ENCODE data around the gene ACP2.
"Not testable (repeated sequence)": the region's sequence is repeated elsewhere in the genome, so short reads cannot be mapped to it uniquely, and the experiment has no call there.

ACP2 gene

DNA sequence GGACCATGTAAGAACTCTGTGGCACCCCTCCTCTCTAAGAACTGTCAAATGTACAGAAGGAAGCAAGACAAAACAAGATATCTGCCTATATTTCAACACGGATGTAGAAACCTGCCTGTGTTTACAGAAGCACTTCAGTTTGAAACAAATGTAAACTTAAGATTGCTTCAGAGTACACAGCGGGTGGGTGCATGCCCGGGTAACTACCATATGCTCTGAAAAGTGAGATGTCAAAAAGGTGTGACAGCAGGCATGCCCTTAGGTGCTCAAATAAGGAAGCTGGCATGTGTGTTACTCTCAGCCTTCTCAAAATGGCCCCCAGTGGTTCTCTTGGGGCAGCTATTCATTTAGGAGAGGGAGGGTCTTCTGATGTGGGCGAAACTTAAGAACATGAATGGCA, 5.2 kb downstream of the ACP2 start:
- DNase-seq (ENCODE audit: low read depth in 2 of 2) = no peak

DNA sequence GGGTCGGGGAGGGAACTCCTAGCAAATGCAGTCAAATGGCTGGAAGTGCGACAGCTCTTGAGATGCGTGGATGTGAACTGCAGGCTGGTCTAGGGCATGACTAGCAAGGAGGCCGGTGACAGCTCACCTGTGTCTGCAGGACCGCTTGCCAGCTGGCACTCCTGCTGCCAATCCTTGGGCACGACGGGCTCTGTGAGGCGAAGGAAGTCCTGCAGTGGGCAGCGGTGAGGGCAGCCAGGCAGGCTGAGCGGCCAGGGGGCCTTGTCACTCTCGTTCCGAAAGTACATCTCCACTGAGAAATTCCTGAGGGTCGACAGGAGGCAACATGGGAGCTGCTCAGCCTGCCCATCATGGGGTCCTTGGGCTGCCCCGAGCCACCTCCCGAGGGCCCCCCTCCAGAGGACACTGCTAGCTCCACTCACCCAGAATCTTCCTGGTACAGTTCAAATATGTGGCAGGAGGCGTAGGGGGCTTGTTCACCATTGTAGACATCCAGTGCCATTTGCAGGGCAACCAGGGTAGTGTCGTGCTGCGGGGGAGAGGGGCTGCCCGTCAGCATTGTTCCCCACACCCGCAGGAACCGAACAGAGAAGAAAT, 5.9 kb downstream of the ACP2 start:
- no peak for DNase-seq (ENCODE audit: low read depth in 2 of 2)

DNA sequence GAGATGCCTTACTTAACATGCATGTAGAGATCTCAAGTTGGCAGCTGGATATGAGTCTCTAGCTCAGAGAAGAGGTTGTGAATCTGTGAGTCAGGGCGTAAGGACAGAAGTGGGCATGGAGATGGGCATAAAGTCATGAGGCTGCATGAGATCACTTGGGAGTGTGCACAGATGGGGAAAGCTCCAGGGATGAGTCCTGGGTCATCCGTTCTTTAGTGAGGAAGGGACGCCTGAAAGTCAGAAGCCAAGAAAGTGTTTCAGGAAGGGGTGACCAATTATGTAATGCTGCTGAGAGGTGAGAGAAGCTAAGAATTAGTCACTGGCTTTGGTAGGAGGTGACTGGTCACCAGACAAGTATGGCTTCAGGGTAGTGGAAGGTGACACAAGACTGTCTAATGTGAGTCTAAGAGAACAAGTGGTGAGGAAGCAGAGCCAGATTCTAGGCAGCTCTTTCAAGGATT, 6.7 kb downstream of the ACP2 start:
- no peak for DNase-seq (ENCODE audit: low read depth in 2 of 2)

DNA sequence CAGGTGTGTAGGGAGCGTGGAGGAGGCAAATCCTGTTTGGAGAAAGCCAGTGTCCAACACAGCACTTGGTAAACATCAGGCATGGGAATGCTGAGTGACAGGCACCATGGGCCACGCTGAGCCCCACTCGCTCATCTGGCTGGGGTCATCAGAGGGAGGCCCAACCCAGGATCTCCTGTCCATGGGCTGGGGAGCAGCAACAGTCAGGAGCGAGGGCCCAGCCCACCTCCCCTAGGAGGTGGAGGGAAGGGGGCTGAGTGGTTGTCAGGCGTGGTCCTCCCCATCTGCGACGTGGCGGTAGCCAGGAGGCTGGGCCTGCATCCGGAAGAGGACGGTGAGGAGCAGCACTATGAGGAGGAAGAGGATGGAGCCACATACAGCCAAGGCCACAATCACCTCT, 8.8 kb downstream of the ACP2 start:
- no peak for DNase-seq (ENCODE audit: low read depth in 2 of 2)

DNA sequence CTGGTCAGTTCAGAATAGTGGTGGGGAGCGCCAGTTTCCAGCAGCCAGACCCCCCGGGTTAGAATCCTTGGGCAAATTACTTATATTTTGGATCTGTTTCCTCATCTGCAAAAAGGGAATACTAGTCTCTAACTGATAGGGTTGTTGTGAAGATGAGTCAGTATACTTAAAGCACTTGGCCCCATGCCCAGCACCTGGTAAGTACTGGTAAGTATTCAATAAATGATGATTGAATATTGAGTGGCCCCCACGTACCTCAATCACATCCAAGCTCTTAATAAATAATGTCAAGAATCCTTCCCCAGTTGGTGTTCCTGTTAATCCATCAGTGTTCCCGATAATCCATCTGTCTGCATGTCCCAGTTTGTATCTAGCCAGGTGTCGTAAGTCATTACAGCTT, 12.1 kb downstream of the ACP2 start:
- no peak for DNase-seq (ENCODE audit: low read depth in 2 of 2)

DNA sequence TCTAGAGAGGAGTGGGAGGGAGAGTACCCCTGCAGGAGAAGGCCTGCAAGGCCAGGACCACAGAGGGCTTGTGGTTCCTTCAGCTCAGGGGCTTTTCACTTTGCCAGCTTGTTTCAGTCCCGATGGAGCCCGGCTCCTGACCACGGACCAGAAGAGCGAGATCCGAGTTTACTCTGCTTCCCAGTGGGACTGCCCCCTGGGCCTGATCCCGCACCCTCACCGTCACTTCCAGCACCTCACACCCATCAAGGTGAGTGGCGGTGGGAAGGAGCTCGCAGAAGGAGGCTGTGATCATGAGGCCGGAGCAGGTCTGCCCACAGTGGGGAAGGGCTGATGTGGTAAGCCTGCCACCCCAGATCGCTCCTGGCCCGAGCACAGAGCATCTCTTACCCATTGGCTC, 13.5 kb downstream of the ACP2 start:
- DNase-seq (ENCODE audit: low read depth in 2 of 2) = no peak

DNA sequence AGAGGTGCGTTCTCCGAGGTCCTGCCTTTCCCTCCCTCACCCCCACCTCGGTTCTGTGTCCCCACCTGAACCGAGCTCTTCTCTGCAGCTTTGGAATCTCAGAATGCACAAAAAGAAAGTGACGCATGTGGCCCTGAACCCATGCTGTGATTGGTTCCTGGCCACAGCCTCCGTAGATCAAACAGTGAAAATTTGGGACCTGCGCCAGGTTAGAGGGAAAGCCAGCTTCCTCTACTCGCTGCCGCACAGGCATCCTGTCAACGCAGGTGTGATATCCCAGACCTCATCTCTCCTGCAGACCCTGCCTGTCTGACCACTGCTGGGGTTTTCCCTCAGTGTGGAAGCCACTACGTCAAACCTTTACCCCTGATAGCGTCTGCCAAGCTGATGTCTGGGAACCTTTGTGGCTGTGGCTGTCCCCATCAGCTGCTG, 13.9 kb downstream of the ACP2 start:
- DNase-seq (ENCODE audit: low read depth in 2 of 2) = no peak

DNA sequence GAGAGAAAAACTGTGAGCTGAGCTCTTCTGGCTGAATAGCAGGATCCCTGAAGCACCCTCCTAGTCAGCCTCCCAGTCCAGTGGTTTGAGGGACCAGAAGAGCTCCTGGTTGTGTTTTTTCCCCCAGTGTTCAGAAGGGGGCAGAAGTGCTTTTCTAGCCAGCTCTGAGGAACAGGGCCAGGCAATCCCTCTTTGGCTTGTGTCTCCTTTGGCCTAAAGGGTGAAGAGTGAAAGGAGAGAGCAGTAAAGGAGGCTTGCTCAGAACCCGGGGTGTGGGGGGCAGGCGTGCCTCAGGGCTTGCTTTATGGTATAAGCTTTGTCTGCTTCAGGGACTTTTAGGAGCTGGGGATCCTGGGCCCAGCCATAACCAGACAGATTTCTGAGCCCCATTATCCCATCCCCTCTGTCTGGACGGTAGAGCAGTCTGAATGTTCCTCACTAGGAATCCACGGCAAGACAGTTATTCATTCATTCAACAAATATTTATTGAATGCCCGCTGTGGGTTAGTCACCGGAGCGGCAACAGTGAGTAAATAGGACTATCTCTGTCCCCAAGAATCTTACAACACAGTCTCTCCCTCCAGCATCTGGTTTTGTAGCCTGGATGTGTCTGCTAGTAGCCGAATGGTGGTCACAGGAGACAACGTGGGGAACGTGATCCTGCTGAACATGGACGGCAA, 14.5 kb downstream of the ACP2 start:
- DNase-seq (ENCODE audit: low read depth in 2 of 2) = no peak

DNA sequence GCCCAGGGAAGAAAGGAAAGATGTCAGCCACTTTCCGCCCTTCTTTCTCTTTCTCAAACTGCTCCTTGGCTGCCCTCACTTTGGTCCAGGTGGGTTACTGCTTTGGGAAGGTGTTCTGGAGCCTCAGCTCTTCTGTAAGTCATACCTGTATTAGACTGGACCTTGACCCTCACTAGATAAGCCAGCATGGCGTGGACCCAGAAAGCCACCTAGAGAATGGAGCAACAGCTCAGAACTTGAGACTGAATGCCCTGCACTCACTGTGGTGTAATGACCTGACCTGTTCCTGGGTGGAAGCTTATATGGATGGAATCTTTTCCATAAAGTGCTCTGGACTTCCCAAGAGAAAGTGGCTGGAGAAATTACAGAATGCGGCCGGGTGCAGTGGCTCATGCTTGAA, 15.6 kb downstream of the ACP2 start:
- no peak for DNase-seq (ENCODE audit: low read depth in 2 of 2)

DNA sequence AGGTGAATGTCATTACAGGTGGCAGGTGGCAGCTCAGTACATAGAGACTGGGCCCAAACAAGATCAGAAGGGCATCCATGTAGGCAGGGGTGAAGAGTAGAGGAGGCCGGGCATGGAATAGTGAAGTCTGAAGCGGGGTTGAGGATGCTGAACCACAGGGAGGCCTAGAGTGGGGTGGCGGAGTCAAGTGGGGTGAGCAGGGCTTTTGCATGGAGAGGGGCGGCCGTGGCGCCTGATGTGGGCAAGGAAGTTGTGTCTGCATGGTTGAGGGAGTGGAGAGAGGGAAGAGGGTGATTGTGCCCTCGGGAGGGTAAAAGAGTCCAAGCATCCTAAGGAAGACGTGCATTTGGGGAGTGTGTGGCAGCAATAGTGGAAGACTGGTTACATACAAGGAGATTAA, 19.5 kb downstream of the ACP2 start:
- no peak for DNase-seq (ENCODE audit: low read depth in 2 of 2)

DNA sequence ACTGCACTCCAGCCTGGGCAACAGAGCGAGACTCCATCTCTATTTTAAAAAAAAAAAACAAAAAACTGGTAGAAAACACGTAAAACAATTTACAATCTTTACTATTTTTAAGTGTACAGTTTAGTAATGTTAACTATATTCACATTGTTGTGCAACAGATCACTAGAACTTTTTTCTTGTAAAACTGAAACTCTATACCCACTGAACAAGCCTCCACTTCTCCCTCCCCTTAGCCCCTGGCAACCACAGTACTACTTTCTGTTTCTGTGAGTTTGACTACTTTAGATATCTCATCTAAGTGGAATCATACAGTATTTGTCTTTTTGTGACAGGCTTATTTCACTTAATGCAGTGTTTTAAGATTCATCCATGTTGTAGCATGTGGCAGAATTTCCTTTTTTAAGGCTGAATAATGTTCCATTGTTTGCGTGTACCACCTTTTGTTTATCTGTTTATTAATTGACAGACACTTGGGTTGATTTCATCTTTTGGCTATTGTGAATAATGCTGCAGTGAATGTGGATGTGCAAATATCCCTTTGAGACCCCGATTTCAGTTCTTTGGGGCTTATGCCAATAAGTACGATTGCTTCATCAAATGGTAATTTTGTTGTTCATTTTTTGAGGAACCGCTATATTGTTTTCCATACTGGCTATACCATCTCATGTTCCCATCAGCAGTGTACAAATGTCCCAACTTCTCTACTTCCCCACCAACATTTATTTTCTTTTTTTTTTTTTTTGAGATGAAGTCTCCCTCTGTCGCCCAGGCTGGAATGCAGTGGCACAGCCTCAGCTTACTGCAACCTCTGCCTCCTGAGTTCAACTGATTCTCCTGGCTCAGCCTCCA, 22.8 kb downstream of the ACP2 start:
- no peak for DNase-seq (ENCODE audit: low read depth in 2 of 2)

DNA sequence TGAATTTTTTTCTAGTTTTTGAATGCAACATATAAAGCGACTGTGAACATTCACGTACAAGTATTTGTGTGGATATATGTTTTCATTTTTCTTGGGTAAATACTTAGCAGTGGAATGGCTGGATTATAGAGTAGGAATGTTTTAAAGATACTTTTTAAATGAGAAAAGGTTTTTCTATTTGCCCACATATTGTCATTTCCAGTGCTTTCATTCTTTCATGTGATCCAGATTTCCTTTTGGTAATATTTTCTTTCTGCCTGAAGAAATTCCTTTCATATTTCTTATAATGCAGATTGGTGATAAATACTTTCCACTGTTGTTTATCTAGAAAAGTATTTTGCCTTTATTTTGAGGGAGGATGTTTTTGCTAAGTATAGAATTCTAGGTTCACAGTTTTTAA, 25.9 kb downstream of the ACP2 start:
- DNase-seq (ENCODE audit: low read depth in 2 of 2) = no peak

DNA sequence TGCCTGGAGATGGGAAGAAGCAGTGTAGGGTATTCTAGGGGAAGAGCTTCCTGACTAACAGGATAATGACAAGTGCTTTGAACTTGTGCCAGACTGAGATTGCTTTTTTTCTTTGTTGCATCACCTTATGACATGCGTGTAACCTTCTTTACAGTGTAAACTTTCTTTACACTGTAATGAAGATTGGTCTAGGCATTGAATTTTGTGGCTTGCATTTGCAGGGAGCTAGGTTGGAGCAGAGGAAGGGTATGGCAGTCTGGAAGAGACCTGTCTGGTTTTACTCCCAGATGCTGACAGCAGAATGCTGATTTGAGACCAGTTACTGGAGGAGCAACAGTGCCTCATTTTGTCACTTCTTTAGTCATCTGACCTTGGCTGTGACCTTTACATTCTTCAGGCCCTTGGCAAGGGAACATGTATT, 28.2 kb downstream of the ACP2 start:
- DNase-seq (ENCODE audit: low read depth in 2 of 2) = no peak

DNA sequence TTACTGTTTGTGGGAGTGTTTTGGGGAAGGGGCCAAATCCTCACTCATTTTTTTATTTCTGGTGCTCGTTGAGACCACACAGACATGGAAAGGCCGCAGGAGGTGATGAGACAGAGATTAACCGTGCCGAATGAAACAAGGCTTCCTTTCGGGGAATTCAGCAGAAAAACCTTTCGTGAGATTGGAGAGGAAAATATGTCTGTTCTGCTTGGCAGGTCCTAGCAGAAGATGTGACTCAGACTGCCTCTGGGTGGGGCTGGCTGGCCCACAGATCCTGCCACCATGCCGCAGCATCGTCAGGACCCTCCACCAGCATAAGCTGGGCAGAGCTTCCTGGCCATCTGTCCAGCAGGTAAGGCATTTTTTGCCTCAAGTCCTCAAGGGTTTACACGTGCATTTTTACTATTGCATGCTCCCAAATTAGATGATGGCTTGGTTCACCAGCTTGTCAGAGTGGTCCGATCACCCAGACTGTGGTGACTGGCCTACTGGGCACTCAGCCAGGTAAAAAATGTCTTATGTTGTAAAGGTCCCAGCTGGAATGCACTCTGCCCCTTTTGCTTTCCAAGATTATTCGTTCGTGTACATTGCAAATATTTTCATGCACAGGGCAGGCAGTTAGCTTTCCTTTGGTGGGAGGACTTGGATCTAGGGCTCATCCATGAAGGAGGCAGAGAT, 32.4 kb downstream of the ACP2 start:
- peak; percentile 68 to 72 for DNase-seq (ENCODE audit: low read depth in 2 of 2)

DNA sequence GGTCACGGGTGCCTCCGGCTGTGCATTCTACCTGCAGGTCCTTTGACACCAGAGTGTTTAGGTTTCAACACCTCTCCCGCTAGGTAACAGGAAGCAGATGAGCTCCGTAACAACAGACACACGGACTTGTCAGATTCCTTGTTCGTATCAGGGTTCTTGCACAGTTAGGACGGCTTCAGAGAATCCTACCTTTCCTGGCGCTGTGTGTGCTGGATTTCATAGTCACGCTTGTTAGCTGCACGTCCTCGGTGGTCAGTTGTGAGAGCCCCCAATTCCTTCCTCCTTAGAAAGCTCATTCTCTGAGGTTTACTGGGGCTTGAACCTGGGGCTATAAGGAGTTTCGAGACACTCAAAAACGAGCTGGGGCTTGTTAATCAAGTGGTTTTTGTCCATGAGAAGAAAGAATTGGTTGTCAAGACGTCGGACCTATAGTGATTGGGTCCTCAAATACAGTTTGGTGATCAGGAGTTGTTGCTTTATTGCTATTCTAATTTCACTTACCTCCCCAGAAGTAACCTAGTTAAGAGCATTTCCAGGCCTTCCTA, 33.2 kb downstream of the ACP2 start:
- no peak for DNase-seq (ENCODE audit: low read depth in 2 of 2)

DNA sequence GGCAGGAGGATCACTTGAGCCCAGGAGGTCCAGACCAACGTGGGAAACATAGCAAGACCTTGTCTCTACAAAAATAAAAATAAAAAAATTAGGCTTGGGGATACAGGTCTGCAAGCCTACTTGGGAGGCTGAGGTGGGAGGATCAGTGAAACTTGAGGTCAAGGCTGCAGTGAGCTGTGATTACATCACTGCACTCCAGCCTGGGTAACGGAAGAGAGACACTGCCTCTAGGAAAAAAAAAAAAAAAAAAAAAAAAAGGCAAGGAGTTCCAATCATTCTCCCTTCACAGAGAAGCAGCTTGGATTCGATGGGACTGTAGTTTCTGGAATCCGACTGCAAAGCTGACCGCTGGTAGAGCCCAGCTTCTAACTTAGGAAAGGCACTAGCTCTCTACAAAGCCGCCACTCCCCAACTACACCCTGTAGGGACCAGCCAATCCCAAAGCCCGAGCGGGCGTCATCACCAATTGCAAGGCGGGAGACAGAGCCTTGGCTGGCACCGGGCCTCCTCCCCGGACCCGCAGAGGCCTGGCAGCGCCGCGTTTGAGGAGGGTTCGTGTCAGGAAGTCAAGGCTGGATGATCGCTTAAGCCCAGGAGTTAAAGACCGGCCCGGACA, 34.6 kb downstream of the ACP2 start:
- peak; percentile 66 to 82 for DNase-seq (ENCODE audit: low read depth in 2 of 2)

DNA sequence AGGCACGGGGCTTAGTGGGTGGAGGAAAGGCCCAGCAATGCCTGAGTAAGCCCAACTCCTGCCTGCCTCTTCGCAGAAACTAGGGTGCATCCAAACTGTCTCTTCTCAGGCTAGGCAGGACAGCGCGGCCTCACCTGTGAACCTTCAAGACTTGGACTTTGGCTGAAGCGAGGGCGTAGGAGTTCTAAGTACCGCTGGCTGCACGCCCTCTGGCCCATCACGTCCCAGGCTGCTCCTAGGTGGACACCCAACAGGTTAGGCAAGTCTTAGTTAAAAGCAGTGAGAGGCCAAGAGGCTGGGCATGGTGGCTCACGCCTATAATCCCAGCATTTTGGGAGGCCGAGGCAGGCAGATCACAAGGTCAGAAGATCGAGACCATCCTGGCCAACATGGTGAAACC, 35.7 kb downstream of the ACP2 start:
- no peak for DNase-seq (ENCODE audit: low read depth in 2 of 2)

DNA sequence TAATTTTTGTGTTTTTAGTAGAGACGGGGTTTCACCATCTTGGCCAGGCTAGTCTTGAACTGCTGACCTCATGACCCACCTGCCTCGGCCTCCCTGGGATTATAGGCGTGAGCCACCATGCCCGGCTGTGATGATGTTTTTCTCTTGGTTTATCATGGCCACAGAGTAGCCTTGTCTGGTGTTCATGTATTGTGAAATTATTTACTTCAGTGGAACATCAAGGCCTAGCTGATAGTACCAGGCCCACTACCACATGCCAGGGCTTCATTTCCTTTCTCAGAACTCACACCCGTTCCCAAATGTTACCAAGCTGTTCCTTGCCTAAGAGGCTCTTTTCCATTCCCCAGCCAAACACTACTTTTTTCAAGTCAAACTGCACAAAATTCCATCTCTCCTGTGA, 40.0 kb downstream of the ACP2 start:
- DNase-seq (ENCODE audit: low read depth in 2 of 2) = no peak

DNA sequence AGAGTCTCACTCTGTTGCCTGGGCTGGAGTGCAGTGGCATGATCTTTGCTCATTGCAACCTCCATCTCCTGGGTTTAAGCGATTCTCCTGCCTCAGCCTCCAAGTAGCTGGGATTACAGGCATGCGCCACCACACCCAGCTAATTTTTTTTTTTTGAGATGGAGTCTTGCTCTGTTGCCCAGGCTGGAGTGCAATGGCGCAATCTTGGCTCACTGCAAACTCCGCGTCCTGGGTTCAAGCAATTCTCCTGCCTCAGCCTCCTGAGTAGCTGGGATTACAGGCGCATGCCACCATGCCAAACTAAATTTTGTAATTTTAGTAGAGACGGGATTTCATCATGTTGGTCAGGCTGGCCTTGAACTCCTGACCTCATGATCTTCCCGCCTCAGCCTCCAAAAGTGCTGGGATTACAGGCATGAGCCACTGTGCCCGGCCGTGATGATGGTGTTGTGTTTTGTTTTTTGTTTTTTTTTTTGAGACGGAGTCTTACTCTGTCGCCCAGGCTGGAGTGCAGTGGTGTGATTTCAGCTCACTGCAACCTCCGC, 40.5 kb downstream of the ACP2 start:
- DNase-seq (ENCODE audit: low read depth in 2 of 2) = not testable (repeated sequence)

DNA sequence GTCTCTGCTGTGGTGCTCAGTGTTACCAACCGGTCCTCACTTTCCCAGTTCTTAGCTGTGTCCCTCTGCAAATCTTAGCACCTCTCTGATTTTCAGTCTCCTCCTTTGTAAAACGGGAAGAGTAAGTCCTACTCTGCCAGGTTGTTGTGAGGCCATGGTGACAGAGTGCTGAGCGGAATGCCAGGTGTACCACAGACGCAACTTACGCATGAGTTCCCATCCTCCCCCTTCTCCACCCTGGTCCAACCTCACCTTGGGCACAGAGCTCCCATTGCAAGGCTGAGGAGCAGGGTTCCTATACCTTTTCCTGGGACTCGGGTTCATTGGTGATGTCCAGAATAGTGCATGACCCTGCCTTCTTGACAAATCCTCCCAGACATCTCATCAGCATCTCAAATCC, 41.2 kb downstream of the ACP2 start:
- DNase-seq (ENCODE audit: low read depth in 2 of 2) = no peak

DNA sequence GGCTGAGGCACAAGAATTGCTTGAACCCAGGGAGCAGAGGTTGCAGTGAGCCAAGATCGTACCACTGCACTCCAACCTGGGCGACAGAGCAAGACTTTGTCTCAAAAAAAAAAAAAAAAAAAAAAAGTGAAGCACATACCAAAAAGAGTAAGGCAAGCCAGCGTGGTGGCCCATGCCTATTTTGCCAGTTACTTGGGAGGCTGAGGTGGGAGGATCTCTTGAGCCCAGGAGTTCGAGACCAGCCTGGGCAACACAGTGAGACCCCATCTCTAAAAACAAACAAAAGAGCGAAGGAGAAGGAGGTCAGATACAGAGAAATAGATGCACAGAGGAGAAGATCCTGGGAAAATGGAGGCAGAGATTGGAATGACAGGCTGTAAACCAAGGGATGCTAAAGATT, 42.0 kb downstream of the ACP2 start:
- not testable (repeated sequence) for DNase-seq (ENCODE audit: low read depth in 2 of 2)

Data from stimulated activated CD8-positive, alpha-beta memory T cell treated with anti-CD3 and anti-CD28 coated beads, Interleukin-15, amount 100 ng/mL, for 48 hours (primary cell).